CD4-positive, alpha-beta T cell treated with Interferon gamma for 1 hour (primary cell): ENCODE results near the gene KCNK17.
"Not testable (repeated sequence)": the region's sequence is repeated elsewhere in the genome, so short reads cannot be mapped to it uniquely, and the experiment has no call there.

Experiments
- DNase-seq: peaks from one replicate; pipeline ENCODE4 v3.0.0-alpha.2; 2020

Gene KCNK17

GRCh38 chr6:39302011-39302410 is 12.2 kb downstream of the KCNK17 start:
- DNase-seq, result no peak

GRCh38 chr6:39301606-39302005 is 12.6 kb downstream of the KCNK17 start:
- no peak for DNase-seq

GRCh38 chr6:39300739-39301138 is 13.5 kb downstream of the KCNK17 start:
- DNase-seq, result no peak

- DNase-seq, result no peak
Observed at GRCh38 chr6:39298061-39298460, 16.2 kb downstream of the KCNK17 start.

- no peak for DNase-seq
Observed at GRCh38 chr6:39296745-39297640, 17.2 kb downstream of the KCNK17 start.

GRCh38 chr6:39295611-39296011 is 18.6 kb downstream of the KCNK17 start:
- no peak for DNase-seq

GRCh38 chr6:39294899-39295298 is 19.3 kb downstream of the KCNK17 start:
- DNase-seq, result no peak

- no peak for DNase-seq
Observed at GRCh38 chr6:39294133-39294532, 20.1 kb downstream of the KCNK17 start.

- DNase-seq, result no peak
Observed at GRCh38 chr6:39292637-39293036, 21.6 kb downstream of the KCNK17 start.

- no peak for DNase-seq
Observed at GRCh38 chr6:39289490-39289889, 24.7 kb downstream of the KCNK17 start.

GRCh38 chr6:39287601-39288000 is 26.6 kb downstream of the KCNK17 start:
- no peak for DNase-seq

- DNase-seq, result not testable (repeated sequence)
Observed at GRCh38 chr6:39286596-39286995, 27.6 kb downstream of the KCNK17 start.

- DNase-seq, result no peak
Observed at GRCh38 chr6:39282774-39283173, 31.4 kb downstream of the KCNK17 start.

GRCh38 chr6:39281312-39281980 is 32.8 kb downstream of the KCNK17 start:
- DNase-seq, result no peak

GRCh38 chr6:39280247-39280731 is 33.9 kb downstream of the KCNK17 start:
- DNase-seq, result no peak

GRCh38 chr6:39279539-39279938 is 34.7 kb downstream of the KCNK17 start:
- no peak for DNase-seq

- no peak for DNase-seq
Observed at GRCh38 chr6:39276379-39276995, 37.7 kb downstream of the KCNK17 start.

GRCh38 chr6:39274903-39275302 is 39.3 kb downstream of the KCNK17 start:
- DNase-seq, result no peak

GRCh38 chr6:39274471-39274870 is 39.7 kb downstream of the KCNK17 start:
- DNase-seq, result no peak

GRCh38 chr6:39273406-39273821 is 40.8 kb downstream of the KCNK17 start:
- DNase-seq, result no peak

- no peak for DNase-seq
Observed at GRCh38 chr6:39269961-39270360, 44.3 kb downstream of the KCNK17 start.

GRCh38 chr6:39268721-39269120 is 45.5 kb downstream of the KCNK17 start:
- DNase-seq, result no peak

- DNase-seq, result no peak
Observed at GRCh38 chr6:39268171-39268570, 46.0 kb downstream of the KCNK17 start.
